EH (cell line): ENCODE measurements around the gene ATAD2B.
"Not testable (repeated sequence)": the region's sequence is repeated elsewhere in the genome, so short reads cannot be mapped to it uniquely, and the experiment has no call there.

Experiments used
- DNase-seq: peaks from one replicate; pipeline ENCODE4 v3.0.0-alpha.2; 2015; ENCODE audit warnings: low read depth

The ATAD2B gene

DNA sequence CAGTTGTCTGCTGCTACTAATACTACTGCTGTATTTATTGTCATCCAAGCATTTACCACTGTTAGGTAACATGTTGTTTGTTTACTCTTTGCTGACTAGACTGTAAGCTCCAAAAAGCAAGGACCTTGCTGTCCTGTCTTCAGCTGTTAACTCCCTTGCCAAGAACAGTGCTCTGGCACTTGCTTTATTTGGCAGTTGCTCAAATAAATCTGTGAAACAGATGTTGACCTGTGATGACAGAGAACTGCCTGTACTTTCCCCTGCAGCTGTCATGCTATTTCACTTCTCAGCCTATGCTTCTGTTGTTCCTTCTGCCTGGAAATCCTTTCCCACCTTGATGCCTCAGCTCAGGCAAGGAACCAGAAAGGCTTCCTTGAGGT lies 181.2 kb downstream of the ATAD2B start:
- peak; percentile 39 for DNase-seq

DNA sequence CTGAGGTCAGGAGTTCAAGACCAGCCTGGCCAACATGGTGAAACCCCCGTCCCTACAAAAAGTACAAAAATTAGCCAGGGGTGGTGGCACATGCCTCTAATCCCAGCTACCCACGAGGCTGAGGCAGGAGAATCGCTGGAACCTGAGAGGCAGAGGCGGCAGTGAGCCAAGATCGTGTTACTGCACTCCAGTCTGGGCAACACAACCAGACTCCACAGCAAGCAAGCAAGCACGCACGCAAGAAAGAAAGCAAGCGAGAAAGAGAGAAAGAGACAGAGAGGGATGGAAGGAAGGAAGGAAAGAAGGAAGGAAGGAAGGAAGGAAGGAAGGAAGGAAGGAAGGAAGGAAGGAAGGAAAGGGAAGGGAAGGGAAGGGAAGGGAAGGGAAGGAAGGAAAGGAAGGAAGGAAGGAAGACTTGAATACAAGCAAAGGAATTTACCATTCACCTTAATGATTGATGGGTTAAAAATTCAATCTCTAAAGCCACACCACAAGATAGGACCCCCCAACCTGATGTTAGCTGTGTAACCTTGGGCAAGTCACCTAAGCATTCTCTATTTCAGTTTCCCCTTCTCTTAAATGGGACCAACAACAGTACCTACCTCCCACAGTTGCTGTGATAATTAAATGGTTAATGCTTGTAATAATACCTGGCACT lies 181.7 kb downstream of the ATAD2B start:
- DNase-seq: no peak

DNA sequence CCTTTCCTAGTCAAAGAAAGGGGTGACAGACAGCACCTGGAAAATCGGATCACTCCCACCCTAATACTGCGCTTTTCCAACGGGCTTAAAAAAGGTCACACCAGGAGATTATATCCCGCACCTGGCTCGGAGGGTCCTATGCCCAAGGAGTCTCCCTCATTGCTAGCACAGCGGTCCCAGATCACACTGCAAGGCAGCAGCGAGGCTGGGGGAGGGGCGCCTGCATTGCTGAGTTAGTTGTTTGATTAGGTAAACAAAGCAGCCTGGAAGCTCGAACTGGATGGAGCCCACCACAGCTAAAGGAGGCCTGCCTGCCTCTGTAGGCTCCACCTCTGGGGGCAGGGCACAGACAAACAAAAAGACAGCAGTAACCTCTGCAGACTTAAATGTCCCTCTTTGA lies 190.1 kb downstream of the ATAD2B start:
- DNase-seq: not testable (repeated sequence)

DNA sequence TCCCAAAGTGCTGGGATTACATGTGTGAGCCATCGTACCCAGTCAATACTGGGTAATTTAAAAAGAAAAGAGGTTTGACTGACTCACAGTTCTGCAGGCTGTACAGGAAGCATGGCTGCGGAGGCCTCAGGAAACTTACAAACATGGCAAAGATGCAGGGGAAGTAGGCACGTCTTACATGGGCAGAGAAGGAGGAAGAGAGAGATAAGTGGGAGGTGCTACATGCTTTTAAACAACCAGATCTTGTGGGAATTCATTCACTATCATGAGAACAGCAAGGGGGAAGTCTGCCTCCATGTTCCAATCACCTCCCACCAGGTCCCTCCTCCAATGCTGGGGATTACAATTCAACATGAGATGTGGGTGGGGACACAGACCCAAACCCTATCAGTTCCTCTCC lies 192.5 kb downstream of the ATAD2B start:
- no peak for DNase-seq

DNA sequence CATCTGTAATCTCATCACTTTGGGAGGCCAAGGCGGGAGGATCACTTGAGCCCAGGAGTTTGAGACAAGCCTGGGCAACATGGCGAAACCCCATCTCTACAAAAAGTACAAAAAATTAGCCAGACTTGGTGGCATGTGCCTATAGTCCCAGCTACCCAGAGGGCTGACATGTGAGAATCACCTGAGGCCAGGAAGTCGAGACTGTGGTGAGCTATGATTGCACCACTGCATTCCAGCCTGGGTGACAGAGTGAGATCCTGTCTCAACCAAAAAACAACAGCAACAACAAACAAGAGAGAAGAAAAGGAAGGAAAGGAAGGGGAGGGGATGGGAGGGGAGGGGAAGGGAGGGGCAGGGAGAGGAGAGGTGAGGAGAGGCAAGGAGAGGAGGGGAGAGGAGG lies 203.9 kb downstream of the ATAD2B start:
- DNase-seq: not testable (repeated sequence)

DNA sequence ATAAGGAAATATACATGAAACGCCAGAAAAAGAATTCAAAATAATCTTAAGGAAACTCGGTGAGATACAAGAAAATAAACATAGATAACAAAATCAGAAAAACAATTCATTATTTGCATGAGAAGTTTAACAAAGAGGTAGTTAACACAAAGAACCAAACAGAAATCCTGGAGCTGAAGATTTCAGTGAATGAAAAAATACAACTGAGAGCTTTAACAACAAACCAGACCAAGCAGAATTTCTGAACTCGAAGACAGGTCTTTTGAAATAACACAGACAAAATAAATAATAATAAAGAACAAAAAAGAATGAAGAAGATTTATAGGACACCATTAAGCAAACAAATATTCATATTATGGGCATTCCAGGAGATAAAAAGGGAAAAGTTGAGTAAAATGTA lies 204.7 kb downstream of the ATAD2B start:
- DNase-seq: no peak

DNA sequence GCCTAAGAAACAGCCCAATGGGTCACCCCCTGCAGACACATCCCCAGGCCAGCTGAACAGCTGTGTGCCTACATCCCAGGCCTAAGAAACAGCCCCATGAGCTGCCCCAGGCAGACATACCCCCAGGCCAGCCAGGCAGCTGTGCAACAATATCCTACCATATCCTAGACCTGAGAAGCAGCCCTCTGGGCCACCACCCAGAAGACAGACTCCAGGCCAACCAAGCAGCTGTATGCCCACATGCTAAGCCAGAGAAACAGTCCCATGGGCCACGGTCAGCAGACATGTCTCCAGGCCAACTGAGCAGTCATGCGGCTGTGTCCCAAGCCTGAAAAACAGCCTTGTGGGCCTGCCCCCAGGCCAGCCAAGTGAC lies 205.5 kb downstream of the ATAD2B start:
- DNase-seq: no peak

DNA sequence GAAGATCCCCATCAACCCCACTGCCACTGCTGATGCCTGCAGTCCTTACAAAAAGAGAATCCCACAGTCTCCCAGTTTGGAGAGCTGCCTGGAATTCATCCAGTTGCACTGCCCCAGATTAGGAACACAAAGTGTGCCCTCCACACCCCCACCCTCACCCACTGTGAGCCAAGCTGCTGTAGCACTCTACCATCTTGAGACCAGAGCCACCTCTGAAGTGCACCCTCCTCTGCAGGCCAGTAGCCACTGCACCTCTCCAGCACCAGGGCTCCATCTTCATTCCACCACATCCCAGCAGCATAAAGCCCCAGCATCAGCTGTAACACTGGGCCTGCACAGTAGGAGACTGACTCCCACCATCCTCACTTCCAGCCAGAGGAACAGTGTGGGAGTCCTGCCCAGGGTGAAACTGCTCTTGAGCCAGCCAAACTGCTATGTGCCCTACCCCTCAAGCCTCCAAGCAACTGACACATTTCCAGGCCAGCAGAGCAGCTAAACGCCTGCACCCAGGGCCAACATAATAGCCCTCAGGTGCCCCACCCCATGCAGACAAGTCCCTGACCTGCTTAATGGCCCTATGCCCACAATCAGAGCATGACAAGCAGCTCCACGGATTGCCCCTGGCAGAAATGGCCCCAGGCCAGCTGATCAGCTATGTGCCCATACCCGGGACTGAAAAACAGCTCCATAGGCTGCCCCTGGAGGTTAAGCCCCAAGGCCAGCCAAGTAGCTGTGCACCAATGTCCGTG lies 206.0 kb downstream of the ATAD2B start:
- DNase-seq: no peak

DNA sequence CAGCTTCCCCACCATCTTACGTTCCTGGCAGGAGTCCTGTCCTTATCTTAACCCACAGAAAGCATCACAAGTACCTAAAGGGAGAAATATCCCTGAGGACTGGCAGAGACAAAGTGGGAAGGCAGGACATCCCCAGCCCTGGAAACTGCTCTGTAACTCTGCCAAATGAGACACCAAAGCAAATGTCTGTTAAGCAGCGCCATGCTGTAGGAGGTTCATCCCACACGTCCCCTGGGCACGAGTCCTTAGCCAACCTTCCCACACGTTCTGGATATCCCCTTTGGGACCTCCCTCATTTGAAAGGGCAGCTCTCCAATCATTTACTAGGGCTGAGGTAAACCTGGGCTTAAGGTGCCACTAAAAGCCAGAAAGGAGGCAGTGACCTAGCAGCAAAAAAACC lies 207.2 kb downstream of the ATAD2B start:
- no peak for DNase-seq

DNA sequence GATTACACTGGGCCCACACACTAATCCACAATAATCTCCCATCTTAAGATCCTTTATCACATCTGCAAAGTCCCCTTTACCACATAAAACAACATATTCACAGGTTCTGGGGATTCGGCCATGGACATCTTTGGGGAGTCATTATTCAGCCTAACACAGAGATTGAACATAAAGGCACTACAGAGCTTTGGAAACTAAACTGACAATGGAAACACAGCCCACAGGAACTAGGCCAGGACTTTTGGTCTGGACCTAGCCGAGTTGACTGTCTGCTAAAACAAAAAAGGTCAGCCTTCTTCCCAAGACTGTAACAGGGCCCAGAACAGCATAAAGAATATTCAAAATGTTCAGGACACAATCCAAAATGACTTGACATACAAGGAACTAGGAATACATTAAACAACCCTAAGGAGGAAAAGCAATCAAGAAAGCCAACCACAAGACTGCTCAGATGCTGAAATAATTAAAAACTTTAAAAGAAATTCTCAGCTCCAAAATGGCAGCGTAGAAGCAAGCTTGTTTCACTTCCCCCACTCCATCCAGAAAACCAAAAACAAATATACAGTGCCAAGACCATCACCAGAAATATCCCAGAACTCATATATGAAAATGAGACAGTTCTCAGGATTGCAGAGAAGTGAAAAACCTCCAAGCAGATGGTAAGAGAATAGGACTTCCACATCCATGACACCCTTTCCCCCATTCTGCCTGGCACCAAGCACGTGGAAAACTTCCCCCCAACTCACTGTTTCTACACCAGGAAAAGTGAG lies 207.8 kb downstream of the ATAD2B start:
- no peak for DNase-seq

DNA sequence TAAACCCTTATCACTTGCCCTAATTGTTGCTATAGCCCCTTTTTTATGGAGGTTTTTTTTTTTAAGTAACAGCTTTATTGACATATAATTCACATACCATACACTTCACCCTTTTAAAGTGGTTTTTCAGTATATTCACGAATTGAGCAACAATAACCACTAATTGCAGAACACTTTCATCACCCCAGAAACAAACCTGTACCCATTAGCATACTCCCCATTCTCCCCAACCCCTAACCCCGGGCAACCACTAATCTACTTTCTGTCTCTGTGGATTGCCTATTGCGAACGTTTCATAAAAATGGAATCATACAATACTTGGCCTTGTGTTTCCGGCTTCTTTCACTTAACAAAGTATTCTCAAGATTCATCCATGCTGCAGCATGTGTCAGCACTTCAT lies 213.6 kb downstream of the ATAD2B start:
- DNase-seq: no peak

DNA sequence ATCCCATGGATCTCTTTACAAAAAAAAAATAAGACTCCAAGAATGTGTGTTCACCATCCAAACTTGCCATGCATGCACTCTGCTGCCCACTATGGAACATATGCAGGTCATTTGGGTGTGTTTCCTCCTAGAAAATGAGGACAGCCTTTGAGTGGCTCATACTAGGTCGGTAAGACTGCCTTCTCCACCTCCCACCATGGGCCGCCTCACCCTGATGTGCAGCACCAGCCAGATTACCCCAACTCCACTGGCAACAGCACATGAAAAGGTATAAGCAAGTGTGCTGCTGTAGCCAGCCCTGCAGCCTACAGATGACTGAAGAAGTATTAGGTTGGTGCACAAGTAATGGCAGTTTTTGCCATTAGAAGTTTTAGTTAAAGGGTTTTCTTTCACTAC lies 214.2 kb downstream of the ATAD2B start:
- no peak for DNase-seq

DNA sequence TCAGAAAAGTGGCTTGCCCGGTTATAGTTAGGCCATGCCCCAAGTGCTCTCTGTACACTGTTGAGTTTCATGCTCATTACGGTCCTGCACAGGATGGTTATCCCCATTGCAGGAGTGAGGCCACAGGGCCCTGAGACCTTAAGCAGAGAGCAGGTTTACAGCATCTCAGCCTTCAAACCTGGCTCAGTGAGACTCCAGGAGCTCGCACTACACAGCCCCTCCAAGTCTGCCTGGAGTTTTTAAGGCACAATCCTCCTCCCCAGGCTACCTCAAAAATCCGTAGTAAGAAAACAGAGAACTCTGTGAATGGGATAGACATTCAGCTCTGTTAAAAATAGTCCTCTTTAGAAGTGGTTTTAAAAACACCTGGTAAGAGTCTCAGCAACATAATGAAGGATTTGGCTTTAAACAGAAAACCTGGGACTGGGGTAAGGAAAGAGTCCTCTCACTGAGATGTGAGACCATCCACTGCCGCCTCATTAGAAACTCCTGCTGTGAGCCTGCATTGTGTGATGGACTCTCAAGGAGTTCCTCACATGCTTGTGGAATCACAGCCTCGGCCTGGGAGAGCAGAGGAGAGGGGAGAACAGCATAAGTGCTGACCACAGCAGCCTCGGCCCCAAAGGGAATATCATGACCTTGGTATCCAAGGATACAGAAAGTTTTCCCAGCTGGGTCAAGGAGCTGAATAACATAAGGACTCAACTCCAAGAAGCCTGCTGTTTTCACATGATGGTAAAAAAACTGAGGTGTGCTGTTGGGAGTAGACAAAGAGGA lies 214.8 kb downstream of the ATAD2B start:
- DNase-seq: peak; percentile 50

DNA sequence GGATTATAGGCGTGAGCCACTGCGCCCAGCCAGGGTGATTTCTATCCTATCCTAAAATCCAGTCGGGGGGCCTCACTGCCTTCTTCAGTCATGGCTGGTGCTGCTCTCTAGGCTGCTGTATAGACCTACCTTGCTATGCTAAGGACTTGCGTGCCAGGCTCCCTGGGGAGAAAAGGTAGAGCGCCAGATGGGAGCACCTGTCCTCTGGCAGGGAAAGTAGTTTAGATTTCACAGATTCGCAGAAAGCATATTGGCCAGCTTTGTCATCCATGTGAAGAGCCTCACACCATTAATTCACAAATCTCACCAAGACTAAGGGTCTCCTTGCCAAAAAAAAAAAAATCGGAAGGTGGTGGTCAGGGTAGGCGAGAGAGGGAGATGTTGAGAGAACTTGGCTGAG lies 217.6 kb downstream of the ATAD2B start:
- DNase-seq: no peak

DNA sequence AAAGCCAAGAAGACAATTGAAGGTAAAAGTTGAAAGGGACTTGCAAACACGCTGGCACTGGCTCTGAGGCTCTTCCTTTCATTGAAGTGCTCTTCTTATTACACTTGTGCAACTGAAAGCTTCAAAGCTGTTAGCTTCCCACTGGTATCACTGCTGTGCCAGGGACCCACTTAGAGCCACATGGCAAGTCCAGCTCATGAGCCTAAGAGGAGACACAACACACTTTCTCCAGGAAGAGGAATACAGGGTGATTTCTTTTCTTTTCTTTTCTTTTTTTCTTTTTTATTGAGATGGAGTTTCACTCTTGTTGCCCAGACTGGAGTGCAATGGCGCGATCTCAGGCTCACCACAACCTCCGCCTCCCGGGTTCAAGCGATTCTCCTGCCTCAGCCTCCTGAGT lies 218.2 kb downstream of the ATAD2B start:
- no peak for DNase-seq

DNA sequence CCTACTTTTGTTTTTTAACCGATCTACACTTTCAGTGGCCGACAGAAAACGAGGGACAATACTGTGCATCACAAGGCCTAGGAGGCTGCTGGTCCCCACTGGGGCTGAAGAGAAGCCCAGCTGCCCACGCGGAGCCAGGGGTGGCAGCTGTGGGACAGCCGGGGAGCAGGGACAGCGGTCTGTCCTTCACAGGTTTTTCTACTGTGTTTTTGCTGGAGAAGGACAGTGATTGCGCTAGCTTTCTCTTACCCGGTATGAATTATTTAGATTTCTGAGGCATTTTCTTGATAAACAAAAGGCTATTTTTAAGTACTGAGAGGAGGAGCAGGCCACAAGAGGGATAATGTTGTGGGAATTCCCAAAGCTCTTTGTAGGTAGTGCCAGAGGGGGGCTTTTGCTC lies 219.8 kb downstream of the ATAD2B start:
- DNase-seq: no peak

DNA sequence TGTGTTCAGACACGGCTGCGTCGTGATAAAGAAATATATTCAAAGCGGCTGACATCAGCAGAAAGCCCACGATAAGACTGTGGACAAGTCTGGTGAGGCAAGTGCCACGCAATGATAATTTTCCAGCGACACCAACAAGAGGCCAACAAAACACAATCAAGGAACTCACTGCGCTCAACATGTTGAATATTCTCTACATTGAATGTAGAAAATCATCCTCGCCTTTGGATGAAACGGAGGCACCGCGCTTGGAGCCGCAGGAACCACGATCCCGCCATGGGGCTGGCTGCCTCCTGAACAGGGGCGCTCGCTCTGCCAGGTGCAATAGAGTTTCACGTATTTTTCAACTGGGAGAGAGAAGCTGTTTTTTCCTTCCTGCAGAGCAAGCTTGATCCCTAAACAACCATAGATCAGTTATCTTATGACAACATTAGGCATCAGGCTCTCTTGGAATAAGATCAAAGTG lies 220.3 kb downstream of the ATAD2B start:
- DNase-seq: no peak

DNA sequence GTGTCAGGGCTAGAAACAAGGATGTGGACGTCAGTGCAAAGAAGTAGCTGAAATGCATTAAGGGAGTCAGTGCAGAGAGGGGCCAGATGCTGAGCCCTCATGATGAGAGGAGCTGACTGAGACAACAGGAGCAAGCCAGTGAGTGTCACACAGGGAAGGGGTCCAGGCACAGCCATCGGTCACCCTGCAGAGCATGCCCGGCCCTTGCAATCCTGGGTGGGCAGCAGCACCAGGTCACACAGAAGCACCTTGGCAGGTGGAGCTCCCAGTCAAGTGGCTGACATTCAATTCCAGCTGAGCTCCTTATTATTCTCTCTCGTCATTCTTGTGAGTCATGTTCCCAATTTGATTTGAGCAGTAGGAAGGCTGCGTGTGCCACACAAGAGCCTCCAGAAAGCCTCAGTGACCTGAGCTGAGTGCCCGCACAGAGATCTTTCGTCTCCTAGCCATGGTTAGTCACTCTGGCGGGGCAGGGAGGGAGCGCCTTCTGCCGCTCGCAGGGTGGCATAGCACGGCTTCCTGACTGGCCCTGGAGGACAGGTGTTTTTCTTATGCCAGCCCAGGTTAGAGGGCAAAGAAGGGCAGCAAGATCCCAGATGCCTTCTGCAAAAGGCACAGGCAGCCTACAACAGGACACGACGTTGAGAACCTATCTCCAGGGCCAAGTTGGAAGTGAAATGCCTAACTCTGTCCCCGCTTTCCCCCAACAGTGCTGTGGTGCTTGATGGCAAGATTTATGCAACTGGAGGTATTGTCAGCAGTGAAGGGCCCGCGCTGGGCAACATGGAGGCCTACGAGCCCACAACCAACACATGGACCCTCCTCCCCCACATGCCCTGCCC lies 220.9 kb downstream of the ATAD2B start:
- no peak for DNase-seq

DNA sequence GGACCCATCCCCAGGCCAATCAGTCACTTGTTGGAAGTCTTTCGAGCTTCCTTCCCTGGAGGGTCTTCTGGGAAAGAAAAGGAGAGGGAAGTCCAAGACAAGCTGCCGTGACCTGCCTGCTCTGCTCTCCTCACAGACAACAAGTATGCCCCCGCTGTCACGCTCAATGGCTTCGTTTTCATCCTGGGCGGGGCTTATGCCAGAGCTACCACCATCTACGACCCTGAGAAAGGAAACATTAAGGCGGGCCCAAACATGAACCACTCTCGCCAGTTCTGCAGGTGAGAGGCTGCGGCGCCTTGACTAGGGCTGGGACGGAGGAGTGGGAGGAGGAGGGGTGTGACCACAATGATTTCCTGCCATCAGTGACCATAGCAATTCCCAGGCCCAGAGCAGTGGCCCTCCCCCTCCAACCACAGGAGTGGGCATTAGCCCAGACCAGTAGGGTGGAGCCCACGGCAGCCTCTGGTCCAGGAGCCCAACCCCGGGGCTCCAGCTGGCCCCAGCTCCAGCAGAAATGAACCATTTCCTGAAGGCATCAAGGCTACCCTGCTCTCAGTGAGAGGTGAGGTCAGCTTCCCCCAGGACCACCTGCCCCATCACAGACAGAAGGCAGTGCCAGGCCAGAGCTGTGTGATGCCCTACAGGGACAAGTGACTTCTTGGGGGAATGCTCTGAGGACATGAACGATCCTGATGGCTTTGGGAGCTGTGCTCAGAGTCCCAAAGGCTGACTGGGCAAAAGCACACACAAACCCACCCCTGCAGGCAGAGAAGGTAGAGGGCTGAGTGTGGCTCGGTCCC lies 223.1 kb downstream of the ATAD2B start:
- DNase-seq: no peak

DNA sequence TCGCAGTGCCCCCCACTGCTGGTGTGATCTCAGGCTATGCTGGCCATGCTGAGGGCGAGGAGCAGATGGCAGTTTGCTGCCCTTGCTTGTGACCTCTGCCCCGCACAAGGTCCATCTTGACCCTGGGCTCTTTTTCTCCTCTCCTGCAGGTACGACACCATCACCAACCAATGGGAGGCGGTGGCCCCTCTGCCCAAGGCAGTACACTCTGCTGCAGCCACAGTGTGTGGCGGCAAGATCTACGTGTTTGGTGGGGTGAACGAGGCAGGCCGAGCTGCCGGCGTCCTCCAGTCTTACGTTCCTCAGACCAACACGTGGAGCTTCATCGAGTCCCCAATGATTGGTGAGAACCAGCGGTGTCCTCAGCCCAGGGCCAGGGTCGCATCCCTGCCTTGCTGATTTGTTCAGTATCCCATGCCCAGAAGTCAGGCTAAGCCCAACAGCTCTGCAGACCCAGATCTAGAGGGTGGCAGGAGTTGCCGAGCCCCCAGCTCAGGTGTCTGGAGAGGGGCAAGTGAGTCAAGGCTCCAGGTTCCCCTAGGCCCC lies 223.8 kb downstream of the ATAD2B start:
- DNase-seq: no peak
